HepG2 (cell line): ENCODE measurements around the gene C4orf36. TPM values are rescaled to one million over a fixed set of nuclear protein-coding genes. Genes with fewer than 3 reads are reported as not detected.
A peak's percentile ranks its signal among the peaks of the same experiment; 100 is the strongest.

Source experiments
- HOXA5 ChIP-seq: sonication (generic); formaldehyde crosslinking; IDR thresholded peaks from 2 replicates; pipeline ENCODE4 v1.4.0; 2020; ENCODE audit warnings: missing genetic modification reagents
- KDM2A ChIP-seq: sonication (generic); formaldehyde crosslinking; IDR thresholded peaks from 2 replicates; pipeline ENCODE4 v1.4.0; 2020; ENCODE audit warnings: low read depth, missing genetic modification reagents, borderline replicate concordance
- MED13 ChIP-seq: sonication (generic); formaldehyde crosslinking; IDR thresholded peaks from 2 replicates; pipeline ENCODE4 v1.5.0; 2020; ENCODE audit warnings: missing genetic modification reagents
- NCOR1 ChIP-seq: fragments of 200-600 bp; sonication (generic); IDR thresholded peaks from 2 replicates; pipeline ENCODE4 v1.7.0; 2017; ENCODE audit warnings: antibody characterized with exemption, low read length, borderline replicate concordance
- NKX3-1 ChIP-seq: sonication (generic); formaldehyde crosslinking; IDR thresholded peaks from 2 replicates; pipeline ENCODE4 v1.5.0; 2020; ENCODE audit warnings: missing genetic modification reagents
- NR2F1 ChIP-seq, 2 experiments: fragments of 450-650 bp in 1 of 2; formaldehyde crosslinking in 1 of 2; IDR thresholded peaks; 2 replicates each; pipeline versions ENCODE4 v1.5.0 to v1.6.1; 2016 to 2020; ENCODE audit warnings: mild to moderate bottlenecking in 1 of 2, missing compliant biosample characterization in 1 of 2, missing genetic modification reagents in 1 of 2, moderate library complexity in 1 of 2
- TAF1 ChIP-seq: sonication (generic); formaldehyde crosslinking; IDR thresholded peaks from 2 replicates; pipeline ENCODE4 v1.4.0; 2020; ENCODE audit warnings: missing genetic modification reagents
- ZNF253 ChIP-seq: sonication (generic); formaldehyde crosslinking; IDR thresholded peaks from 2 replicates; pipeline ENCODE4 v1.8.0; 2022; ENCODE audit warnings: mild to moderate bottlenecking, missing genetic modification reagents, borderline replicate concordance
- ZNF556 ChIP-seq: sonication (generic); formaldehyde crosslinking; IDR thresholded peaks from 2 replicates; pipeline ENCODE4 v1.4.0; 2020; ENCODE audit warnings: mild to moderate bottlenecking, missing genetic modification reagents, borderline replicate concordance
- polyA plus RNA-seq, 8 experiments: library from polyadenylated mRNA; depleted of rRNA in 3 of 8; stranded (reverse) in 7 of 8; unstranded in 1 of 8; fragments of >200 nt; fragmentation: Illumina TruSeq in 4 of 8; extraction: Trizol in 4 of 8; gene quantifications; 2 replicates each; pipeline versions ENCODE4 v1.2.1 to v1.2.3, GENCODE V29; 2011 to 2016; ENCODE audit warnings: low read depth in 4 of 8, missing spikeins in 1 of 8, mixed read lengths in 1 of 8; ENCODE audit not compliant: insufficient read depth in 1 of 8
- total RNA-seq, 5 experiments: library from RNA; depleted of rRNA; stranded (reverse); fragments of >200 nt; fragmentation: Illumina TruSeq; extraction: Trizol; gene quantifications; 2 replicates each; pipeline ENCODE4 v1.2.3, GENCODE V29; 2016; ENCODE audit warnings: low read depth in 1 of 5
- TF ChIP-seq, protein P1 (sequence below): fragments of 450-650 bp; IDR thresholded peaks from 2 replicates; pipeline ENCODE4 v1.6.1; 2017
- TF ChIP-seq, protein P2 (sequence below), 2 experiments: fragments of 450-650 bp in 1 of 2; sonication (generic) in 1 of 2; formaldehyde crosslinking in 1 of 2; IDR thresholded peaks; 2 replicates each; pipeline versions ENCODE4 v1.6.1 to v1.8.0; 2016 to 2022; ENCODE audit warnings: antibody characterized with exemption in 1 of 2, mild to moderate bottlenecking in 1 of 2, missing genetic modification reagents in 1 of 2
- TF ChIP-seq, protein P3 (sequence below): sonication (generic); IDR thresholded peaks from 2 replicates; pipeline ENCODE4 v1.6.1; 2016; ENCODE audit warnings: low read depth, borderline replicate concordance
- TF ChIP-seq, protein P4 (sequence below): sonication (generic); formaldehyde crosslinking; IDR thresholded peaks from 2 replicates; pipeline ENCODE4 v1.5.0; 2020; ENCODE audit warnings: mild to moderate bottlenecking, missing genetic modification reagents

Gene C4orf36
- total and polyA plus RNA-seq, 2 of the 13 experiments (the other 11 are each of a cell fraction or from before 2014, with no cell fraction given), result 0.63 TPM; not detected in 1

DNA sequence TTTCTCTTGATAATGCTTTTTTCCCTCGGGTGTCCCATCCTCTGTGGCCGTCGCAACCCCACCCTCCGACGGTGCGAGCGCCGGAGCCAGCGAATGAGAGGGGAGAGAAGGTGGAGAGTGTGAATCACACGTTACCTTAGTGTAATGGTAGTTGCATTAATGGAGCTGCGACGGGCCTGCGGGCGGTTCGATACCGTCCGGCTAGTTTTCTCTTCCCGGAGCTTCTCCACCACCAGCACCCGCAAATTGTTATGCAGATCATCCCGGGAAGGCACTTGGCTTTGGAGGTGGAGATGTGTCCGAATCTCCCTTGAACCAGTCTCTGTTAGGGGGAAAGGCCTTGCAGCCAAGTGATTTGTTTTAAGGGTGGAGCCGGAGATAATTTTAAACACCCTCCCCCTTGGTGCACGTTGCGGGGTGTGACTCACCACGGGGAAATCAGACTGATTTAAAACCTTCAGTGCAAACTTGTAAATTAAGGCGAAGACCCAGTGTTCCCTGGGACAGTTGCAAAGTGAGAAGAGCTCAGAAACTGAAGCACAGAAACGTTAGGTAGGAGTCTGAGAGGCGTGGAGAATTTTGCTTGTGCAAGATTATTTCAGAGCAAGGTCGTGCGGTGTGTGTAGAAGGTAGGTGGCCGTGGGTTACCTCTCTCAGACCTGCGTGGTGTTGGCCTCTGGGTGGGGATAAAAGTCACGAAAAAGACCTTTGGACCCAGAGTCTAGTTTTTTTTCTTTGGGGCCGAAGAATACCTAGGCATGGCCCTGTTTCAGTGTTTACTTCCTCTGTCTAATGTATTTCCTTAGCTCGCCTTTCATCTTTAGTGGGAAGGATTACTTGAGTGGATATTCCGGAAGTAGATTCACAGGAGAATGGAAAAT is 43.9 kb upstream of the C4orf36 start (continued):
- TF ChIP-seq NR2F1 (CRISPR knock-in tag; IDR thresholded peaks at IDR 0.05) (peak in 1 of 2 experiments; percentile 32; a peak in 1 of 4 replicates), ZNF556 (CRISPR knock-in tag) (no peak), KDM2A (CRISPR knock-in tag) (no peak), ZNF253 (CRISPR knock-in tag) (no peak), NCOR1 (peak; percentile 44; the same call in 1 of the 2 replicates), MED13 (CRISPR knock-in tag) (0 out of 2 replicates have a peak, but pooled peaks have one; percentile 32), TAF1 (CRISPR knock-in tag) (peak; percentile 59; the same call in 1 of the 2 replicates), NKX3-1 (CRISPR knock-in tag) (peak; percentile 63; the same call in 1 of the 2 replicates), HOXA5 (CRISPR knock-in tag) (0 out of 2 replicates have a peak, but pooled peaks have one; percentile 32)
- TF ChIP-seq, protein P1, sequence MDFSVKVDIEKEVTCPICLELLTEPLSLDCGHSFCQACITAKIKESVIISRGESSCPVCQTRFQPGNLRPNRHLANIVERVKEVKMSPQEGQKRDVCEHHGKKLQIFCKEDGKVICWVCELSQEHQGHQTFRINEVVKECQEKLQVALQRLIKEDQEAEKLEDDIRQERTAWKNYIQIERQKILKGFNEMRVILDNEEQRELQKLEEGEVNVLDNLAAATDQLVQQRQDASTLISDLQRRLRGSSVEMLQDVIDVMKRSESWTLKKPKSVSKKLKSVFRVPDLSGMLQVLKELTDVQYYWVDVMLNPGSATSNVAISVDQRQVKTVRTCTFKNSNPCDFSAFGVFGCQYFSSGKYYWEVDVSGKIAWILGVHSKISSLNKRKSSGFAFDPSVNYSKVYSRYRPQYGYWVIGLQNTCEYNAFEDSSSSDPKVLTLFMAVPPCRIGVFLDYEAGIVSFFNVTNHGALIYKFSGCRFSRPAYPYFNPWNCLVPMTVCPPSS, result no peak
- TF ChIP-seq, protein P2, sequence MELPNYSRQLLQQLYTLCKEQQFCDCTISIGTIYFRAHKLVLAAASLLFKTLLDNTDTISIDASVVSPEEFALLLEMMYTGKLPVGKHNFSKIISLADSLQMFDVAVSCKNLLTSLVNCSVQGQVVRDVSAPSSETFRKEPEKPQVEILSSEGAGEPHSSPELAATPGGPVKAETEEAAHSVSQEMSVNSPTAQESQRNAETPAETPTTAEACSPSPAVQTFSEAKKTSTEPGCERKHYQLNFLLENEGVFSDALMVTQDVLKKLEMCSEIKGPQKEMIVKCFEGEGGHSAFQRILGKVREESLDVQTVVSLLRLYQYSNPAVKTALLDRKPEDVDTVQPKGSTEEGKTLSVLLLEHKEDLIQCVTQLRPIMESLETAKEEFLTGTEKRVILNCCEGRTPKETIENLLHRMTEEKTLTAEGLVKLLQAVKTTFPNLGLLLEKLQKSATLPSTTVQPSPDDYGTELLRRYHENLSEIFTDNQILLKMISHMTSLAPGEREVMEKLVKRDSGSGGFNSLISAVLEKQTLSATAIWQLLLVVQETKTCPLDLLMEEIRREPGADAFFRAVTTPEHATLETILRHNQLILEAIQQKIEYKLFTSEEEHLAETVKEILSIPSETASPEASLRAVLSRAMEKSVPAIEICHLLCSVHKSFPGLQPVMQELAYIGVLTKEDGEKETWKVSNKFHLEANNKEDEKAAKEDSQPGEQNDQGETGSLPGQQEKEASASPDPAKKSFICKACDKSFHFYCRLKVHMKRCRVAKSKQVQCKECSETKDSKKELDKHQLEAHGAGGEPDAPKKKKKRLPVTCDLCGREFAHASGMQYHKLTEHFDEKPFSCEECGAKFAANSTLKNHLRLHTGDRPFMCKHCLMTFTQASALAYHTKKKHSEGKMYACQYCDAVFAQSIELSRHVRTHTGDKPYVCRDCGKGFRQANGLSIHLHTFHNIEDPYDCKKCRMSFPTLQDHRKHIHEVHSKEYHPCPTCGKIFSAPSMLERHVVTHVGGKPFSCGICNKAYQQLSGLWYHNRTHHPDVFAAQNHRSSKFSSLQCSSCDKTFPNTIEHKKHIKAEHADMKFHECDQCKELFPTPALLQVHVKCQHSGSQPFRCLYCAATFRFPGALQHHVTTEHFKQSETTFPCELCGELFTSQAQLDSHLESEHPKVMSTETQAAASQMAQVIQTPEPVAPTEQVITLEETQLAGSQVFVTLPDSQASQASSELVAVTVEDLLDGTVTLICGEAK (IDR thresholded peaks at IDR 0.05), result no peak
- TF ChIP-seq, protein P2 (CRISPR knock-in tag; IDR thresholded peaks at IDR 0.05), result 0 out of 2 replicates have a peak, but pooled peaks have one; percentile 40
- TF ChIP-seq, protein P3, sequence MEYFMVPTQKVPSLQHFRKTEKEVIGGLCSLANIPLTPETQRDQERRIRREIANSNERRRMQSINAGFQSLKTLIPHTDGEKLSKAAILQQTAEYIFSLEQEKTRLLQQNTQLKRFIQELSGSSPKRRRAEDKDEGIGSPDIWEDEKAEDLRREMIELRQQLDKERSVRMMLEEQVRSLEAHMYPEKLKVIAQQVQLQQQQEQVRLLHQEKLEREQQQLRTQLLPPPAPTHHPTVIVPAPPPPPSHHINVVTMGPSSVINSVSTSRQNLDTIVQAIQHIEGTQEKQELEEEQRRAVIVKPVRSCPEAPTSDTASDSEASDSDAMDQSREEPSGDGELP, result 0 out of 2 replicates have a peak, but pooled peaks have one; percentile 5
- TF ChIP-seq, protein P4, sequence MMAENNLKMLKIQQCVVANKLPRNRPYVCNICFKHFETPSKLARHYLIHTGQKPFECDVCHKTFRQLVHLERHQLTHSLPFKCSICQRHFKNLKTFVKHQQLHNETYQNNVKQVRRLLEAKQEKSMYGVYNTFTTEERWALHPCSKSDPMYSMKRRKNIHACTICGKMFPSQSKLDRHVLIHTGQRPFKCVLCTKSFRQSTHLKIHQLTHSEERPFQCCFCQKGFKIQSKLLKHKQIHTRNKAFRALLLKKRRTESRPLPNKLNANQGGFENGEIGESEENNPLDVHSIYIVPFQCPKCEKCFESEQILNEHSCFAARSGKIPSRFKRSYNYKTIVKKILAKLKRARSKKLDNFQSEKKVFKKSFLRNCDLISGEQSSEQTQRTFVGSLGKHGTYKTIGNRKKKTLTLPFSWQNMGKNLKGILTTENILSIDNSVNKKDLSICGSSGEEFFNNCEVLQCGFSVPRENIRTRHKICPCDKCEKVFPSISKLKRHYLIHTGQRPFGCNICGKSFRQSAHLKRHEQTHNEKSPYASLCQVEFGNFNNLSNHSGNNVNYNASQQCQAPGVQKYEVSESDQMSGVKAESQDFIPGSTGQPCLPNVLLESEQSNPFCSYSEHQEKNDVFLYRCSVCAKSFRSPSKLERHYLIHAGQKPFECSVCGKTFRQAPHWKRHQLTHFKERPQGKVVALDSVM (CRISPR knock-in tag), result 0 out of 2 replicates have a peak, but pooled peaks have one; percentile 39
